Epithelial cell of prostate (primary cell): Measurements from ENCODE around the gene PI4KA.
"Not testable (repeated sequence)": the region's sequence is repeated elsewhere in the genome, so short reads cannot be mapped to it uniquely, and the experiment has no call there.

Source experiments
- DNase-seq: peaks from one replicate; pipeline ENCODE4 v3.0.0-alpha.2; 2011; ENCODE audit warnings: low read depth, low spot score
- H3K27ac ChIP-seq: fragments of 450-650 bp; 2 replicates; pipeline ENCODE4 v1.5.1; 2017; ENCODE audit warnings: mild to moderate bottlenecking

Gene PI4KA

DNA sequence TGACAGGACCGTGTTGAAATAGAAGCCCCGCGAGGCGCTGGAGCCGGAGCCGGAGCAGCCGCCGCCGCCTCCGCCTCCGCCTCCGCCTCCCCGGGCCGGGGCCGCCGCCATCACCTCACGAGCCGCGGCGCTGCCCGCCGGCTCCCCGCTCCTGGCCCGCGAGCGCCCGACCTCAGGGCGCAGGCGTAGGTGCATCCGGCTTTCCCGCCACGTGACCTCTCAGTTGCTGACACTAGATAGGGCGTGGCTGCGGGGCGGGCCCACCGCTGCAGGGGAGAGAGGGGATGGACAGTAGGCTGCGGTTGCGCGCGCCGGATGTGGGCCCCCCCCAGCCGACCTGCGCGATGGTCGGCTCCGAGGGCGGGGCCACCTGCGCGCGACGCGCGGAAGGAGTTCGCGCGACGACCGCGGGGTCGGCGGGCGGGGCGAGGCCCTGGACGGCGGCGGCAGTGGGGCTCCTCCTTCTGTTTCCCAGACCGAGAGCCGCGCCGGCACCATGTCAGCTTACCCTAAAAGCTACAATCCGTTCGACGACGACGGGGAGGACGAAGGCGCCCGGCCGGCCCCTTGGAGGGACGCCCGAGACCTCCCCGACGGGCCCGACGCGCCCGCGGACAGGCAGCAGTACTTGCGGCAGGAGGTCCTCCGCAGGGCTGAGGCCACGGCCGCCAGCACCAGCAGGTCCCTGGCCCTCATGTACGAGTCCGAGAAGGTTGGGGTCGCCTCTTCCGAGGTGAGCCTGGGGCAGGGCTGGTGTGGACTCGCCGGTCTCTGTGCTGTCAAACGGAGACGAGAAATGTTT is at the start of gene PI4KA, which contains the start of gene SNAP29:
Gene PI4KA, minus strand, starts transcription at position 197 of the 802 bp plus-strand sequence. Its CDS starts 86 bp downstream, at position 111.
Gene SNAP29, plus strand, starts transcription at position 393 of the 802 bp plus-strand sequence. Its CDS starts 104 bp downstream, at position 497.
- DNase-seq: peak; percentile 90
- peak within 1 kb of the TSS; percentile 55 for H3K27ac ChIP-seq

- no peak for DNase-seq
- H3K27ac ChIP-seq: peak overlapping the region; percentile 93
Observed at GRCh38 chr22:20906387-20906767, 47.8 kb upstream of the PI4KA start.

DNA sequence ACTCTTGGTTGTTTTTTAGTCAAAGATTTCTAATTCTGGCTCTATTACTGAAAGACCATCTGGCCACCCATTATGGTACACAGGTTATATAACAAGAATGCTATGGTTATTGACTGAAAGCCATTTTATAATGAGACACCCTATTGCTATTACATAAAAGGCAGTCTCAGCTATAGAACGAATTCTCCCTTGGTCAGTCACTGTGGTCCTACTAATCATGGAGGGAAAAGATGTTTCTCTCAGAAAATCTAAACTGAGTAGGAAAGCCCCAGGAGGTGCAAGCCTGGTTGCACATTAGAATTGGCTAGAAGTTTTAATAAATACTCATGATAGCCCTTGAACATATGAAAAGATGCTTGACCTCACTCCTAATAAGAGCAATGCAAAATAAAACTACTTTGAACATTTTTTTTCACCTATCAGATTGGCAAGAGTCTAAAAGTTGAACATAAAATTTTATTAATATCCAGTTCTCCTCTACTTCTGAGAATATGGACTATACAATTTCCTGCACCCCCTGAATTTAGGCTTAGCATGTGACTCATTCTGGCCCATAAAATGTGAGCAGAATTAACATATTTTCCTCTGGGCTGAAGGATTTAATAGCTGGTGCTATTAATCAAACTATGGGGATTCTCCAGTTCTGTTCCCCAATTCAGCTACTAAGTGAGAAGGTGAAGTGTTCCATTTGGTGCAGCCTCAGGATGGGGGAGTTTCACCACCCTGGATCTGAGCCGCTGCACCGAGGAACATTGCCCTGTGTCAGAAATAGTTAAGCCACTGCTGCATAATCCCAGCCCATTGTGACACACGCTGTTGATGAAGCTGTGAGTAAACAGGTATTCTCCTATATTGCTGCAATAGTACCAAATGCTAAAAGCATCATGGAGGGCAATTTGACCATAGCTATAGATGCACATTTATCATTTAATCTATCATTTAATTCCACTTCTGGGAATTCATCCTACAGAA is 47.1 kb upstream of the PI4KA start:
- DNase-seq: no peak
- H3K27ac ChIP-seq: peak overlapping the region; percentile 93

DNA sequence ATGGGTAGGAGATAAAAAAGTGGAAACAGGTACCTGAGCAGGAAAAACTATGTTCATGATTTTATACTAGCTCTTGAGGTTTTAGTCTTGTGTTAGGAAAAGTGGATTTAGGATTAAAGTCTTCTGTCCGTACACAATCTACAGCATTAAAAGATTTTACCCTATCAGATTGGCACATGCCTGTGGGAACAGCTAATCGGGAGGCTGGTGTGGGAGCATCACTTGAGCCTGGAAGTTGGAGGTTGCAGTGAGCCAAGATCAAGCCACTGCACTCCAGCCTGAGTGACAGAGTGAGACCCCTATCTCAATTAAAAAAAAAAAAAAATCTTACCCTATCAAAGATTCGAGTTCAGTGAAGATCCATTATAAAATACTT is 46.4 kb upstream of the PI4KA start:
- H3K27ac ChIP-seq: peak overlapping the region; percentile 93
- DNase-seq: no peak

DNA sequence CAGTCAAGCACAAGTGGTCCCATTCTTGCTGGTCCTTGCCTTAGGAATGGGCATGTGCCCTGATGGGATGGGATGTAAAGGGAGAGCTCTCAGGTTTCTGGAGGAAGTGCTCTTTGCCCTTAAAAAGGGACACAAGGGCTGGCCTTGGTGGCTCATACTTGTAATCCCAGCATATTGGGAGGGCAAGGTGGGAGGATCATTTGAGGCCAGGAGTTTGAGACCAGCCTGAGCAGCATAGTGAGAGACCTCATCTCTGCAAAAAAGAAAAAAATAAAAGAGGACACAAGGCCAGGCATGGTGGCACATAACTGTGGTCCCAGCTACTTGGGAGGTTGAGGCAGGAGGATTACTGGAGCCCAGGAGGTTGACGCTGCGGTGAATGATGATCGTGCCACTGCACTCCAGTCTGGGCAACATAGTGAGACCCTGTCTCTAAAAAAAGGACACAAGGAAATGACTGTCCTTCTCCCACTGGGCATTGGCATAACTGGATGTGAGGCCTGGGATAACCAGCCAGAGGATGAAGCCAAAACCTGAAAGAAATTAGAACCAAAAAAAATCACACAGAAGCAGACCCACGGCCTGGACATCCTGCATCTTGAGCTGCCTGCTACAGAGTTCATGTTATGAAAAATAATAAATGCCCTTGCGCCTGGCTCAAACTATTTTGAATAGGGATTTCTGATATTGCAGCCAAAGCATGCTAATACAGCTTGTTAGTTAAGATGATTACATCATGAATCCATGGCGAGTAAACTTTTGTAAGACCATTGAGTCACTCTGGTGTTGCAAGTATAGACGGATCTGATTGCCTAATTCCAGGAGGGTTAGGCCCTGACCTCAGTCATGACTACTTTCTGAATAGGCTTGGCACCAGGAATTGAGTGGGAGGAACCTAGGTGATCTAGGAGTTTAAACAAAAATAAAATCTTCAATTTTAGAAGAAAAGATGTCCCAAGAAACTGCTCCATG is 45.7 kb upstream of the PI4KA start:
- peak; percentile 93 for DNase-seq
- H3K27ac ChIP-seq: peak overlapping the region; percentile 93

- DNase-seq: no peak
- no peak overlapping the region for H3K27ac ChIP-seq
Observed at GRCh38 chr22:20903093-20903492, 44.5 kb upstream of the PI4KA start.

GRCh38 chr22:20901093-20902033 is 42.8 kb upstream of the PI4KA start:
- DNase-seq, H3K27ac ChIP-seq: not testable (repeated sequence)

DNA sequence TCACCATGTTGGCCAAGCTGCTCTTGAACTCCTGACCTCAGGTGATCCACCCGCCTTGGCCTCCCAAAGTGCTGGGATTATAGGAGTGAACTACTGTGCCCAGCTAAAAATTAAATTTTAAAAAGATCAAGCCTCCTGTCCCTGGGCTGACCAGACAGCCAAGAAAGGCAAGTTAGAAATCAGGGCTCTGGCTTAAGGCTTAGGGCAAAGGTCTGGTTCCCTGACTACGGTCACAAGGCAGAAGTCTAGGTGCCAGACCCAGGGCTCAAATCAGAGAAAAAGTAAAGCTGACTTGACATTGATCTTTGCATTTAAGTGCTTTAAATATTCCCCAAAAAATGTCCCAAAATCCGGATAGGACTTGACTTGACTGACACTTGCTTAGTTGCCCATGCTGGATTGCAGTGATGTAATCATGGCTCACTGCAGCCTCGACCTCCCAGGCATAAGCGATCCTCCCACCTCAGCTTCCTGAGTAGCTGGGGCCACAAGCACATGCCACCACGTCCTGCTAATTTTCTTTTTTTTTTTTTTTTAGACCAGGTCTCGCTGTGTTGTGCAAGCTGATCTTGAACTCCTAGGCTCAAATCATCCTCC is 41.3 kb upstream of the PI4KA start:
- no peak for DNase-seq
- H3K27ac ChIP-seq: no peak overlapping the region

DNA sequence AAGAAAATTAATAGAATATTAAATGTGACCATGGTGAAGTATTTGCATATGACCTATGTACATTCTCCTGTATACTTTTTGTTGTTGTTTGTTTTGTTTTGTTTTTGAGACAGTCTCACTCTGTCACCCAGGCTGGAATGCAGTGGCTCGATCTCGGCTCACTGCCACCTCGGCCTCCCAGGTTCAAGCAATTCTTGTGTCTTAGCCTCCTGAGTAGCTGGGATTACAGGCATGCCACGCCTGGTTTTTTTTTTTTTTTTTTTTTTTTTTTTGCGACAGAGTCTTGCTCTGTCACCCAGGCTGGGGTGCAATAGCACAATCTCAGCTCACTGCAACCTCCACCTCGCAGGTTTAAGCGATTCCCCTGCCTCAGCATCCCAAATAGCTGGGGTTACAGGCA is 39.1 kb upstream of the PI4KA start:
- H3K27ac ChIP-seq, DNase-seq: not testable (repeated sequence)

- DNase-seq: no peak
- no peak overlapping the region for H3K27ac ChIP-seq
Observed at GRCh38 chr22:20890975-20891374, 32.4 kb upstream of the PI4KA start.

DNA sequence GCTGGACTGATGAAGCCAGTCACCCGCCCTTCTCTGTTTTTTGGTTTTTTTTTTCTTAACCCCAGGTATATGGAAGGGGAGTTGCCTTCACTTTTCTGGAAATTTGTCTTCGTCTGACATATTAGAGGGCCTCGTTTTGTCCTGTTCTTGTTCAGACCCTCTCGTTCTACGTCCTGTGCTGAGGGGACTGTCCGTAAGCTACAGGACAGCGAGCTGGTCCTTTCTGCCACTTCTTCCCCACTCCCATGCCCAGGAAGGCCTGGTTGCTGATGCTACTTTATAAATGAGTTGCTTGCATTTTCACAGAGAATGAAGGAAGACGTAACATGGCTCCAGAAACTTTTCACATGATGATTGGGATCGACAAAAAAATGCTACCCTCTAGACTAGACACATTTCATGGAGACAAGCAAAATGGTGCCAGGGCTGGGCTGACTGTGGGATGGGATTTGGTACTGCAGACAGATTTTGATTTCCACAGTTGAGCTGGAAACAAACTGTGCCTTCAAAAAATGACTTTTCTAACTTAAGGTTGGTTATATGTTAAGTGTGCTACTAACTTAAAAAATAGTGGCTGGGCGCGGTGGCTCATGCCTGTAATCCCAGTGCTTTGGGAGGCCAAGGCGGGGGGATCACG is 31.4 kb upstream of the PI4KA start:
- no peak for DNase-seq
- H3K27ac ChIP-seq: no peak overlapping the region

GRCh38 chr22:20889025-20889704 is 30.6 kb upstream of the PI4KA start:
- H3K27ac ChIP-seq: no peak overlapping the region
- DNase-seq: no peak

DNA sequence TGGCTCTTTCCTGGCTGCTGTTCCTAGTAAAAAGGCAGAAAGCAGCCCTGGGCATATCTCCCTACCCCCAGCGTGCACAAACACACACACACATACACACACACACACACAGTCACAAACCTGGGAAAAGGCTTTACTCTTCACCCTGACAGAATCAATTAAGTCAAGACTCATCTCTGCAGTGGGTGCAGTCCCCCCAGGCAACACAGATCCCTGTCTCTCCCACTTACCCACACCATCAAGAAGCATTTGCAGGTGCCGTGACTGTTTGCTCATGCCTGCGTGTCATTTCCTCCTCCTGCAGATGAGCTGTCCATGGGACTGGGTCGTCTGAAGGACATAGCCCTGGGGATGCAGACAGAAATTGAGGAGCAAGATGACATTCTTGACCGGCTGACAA is 28.8 kb upstream of the PI4KA start:
- DNase-seq: no peak

GRCh38 chr22:20885557-20886323 is 27.1 kb upstream of the PI4KA start:
- H3K27ac ChIP-seq: peak overlapping the region; percentile 49
- DNase-seq: no peak

More for the DNA sequence above, 28.8 kb upstream of the PI4KA start:
- H3K27ac ChIP-seq: peak overlapping the region; percentile 47

GRCh38 chr22:20885017-20885556 is 26.5 kb upstream of the PI4KA start:
- no peak for DNase-seq
- peak overlapping the region; percentile 49 for H3K27ac ChIP-seq

DNA sequence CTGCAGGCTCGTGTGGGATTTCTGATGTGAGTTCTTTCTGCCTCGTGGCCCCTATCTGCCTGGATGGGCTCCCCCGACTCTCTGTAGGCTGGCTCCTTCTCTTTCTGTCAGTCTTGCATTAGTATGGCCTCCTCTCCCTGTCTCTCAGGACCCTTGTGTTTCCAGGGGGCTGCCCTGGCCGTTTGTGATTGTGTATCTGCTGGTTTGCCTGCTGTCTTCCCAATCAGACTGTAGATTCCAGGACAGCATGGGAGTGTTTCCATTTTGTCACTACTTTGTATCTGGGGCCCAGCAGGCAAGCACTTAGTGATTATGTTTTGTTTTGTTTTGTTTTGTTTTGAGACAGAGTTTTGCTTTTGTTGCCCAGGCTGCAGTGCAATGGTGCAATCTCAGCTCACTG is 25.8 kb upstream of the PI4KA start:
- no peak for DNase-seq
- H3K27ac ChIP-seq: no peak overlapping the region
